GM21526 (cell line): ENCODE results near the gene NME2.

Experiments
- ATAC-seq: cut with Tn5 transposase; IDR thresholded peaks from one replicate; pipeline ENCODE4 v1.9.1; 2021; ENCODE audit warnings: moderate library complexity; ENCODE audit not compliant: unreplicated experiment, low FRiP score

Gene NME2

GRCh38 chr17:51200295-51200694 is 34.1 kb downstream of the NME2 start:
- no peak for ATAC-seq

GRCh38 chr17:51200846-51201245 is 34.6 kb downstream of the NME2 start:
- no peak for ATAC-seq

GRCh38 chr17:51203838-51204237 is 37.6 kb downstream of the NME2 start:
- no peak for ATAC-seq

GRCh38 chr17:51214920-51215319 is 48.7 kb downstream of the NME2 start:
- no peak for ATAC-seq

GRCh38 chr17:51217946-51218345 is 51.7 kb downstream of the NME2 start:
- ATAC-seq: no peak

- no peak for ATAC-seq
Measured at GRCh38 chr17:51221322-51221721, 55.1 kb downstream of the NME2 start.
